Ectodermal cell (in vitro differentiated cells): ENCODE measurements around the gene UQCRC1. TPM values are rescaled to one million over a fixed set of nuclear protein-coding genes. Genes with fewer than 3 reads are reported as not detected.

Experiments
- H3K27ac ChIP-seq: 2 replicates; pipeline ENCODE4 v1.7.0; 2013; ENCODE audit warnings: mild to moderate bottlenecking, low read depth, low read length; ENCODE audit not compliant: insufficient read depth, poor library complexity, severe bottlenecking
- H3K27me3 ChIP-seq: 2 replicates; pipeline ENCODE4 v1.7.0; 2013; ENCODE audit warnings: mild to moderate bottlenecking, low read length; ENCODE audit not compliant: insufficient read depth, control insufficient read depth, poor library complexity, severe bottlenecking
- H3K36me3 ChIP-seq: one replicate; pipeline ENCODE4 v1.7.0; 2013; ENCODE audit warnings: low read length; ENCODE audit not compliant: control insufficient read depth, insufficient read depth
- H3K4me1 ChIP-seq: one replicate; pipeline ENCODE4 v1.7.0; 2013; ENCODE audit warnings: low read length; ENCODE audit not compliant: control insufficient read depth, insufficient read depth
- H3K4me3 ChIP-seq: 2 replicates; pipeline ENCODE4 v1.7.0; 2013; ENCODE audit warnings: low read depth, low read length, control low read depth; ENCODE audit not compliant: insufficient read depth
- H3K9me3 ChIP-seq: 2 replicates; pipeline ENCODE4 v1.7.0; 2013; ENCODE audit warnings: mild to moderate bottlenecking, low read length, moderate library complexity; ENCODE audit not compliant: control insufficient read depth
- WGBS, 2 experiments: methylation state at CpG; one replicate each; pipeline ENCODE4 v1.1.7; 2013; ENCODE audit warnings: missing lambda C conversion rate in 2 of 2; 5-methylcytosine and 5-hydroxymethylcytosine counted together
- polyA plus RNA-seq, 4 experiments: library from polyadenylated mRNA; stranded (reverse); fragments of 50-300 nt; gene quantifications; one replicate each; pipeline ENCODE4 v1.2.3, GENCODE V29; 2013

The UQCRC1 gene
- 226 TPM for polyA plus RNA-seq (2013, experiment 1 of 4)
- 246 TPM for polyA plus RNA-seq (2013, experiment 2 of 4)
- 229 TPM for polyA plus RNA-seq (2013, experiment 3 of 4)
- polyA plus RNA-seq (2013, experiment 4 of 4) = 233 TPM

DNA sequence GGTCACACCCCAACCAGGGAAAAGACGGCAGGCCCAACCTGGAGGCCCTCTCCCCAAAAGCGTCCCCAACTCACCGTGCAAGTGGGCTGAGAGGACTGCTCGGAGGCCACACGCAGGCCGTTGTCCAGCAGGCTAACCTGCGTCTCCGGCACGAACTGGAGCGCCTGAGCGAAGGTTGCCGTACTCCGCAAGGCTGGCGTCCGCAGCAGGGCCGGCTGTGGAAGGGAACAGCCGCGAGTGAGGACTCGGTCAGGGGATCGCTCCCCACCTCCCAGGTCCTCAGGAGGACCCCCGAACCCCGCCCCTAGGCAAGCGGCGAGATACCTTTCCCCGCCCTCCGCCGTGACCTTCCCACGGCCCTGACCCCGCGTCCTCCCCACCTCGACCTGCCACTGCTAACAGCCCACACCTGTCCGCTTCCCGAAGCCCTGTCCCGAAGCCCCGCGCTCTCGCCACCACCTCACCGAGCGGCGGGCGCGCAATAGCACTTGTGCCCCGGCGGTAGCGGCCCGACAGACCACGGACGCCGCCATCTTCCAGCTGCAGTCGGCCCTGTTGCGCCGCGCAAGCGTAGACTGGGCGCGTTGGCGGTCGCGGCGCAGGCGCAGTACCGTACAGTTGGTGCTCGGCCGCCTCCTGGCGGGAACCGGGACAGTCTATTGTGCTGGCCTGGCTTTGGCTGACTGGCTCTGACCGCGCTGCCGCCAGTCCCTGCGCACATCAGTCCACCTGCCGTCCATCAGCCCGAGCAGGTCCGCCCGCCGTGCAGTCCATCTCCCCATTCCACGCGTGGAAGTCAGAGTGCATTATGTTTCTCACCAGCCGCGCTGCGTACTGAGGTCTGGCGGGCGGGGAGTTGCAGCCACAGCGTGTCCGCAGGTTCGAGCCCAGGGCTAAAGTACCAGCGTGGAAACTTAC lies at the start of gene UQCRC1:
TSS of gene UQCRC1 (minus strand) at position 559 of the 918 bp plus-strand sequence. CDS start at position 533, 26 bp downstream.
- Histone ChIP-seq H3K4me1 (no peaks in the 10 kb centered on the region), H3K36me3 (peaks cover 19% of the 10 kb centered on the region), H3K27ac (no peak within 1 kb of the TSS), H3K27me3 (no peaks in the 10 kb centered on the region), H3K4me3 (peak within 1 kb of the TSS; percentile 98), H3K9me3 (no peaks in the 10 kb centered on the region)
- WGBS, 2 experiments = 1% methylated on average over 86 of the region's 86 CpGs

DNA sequence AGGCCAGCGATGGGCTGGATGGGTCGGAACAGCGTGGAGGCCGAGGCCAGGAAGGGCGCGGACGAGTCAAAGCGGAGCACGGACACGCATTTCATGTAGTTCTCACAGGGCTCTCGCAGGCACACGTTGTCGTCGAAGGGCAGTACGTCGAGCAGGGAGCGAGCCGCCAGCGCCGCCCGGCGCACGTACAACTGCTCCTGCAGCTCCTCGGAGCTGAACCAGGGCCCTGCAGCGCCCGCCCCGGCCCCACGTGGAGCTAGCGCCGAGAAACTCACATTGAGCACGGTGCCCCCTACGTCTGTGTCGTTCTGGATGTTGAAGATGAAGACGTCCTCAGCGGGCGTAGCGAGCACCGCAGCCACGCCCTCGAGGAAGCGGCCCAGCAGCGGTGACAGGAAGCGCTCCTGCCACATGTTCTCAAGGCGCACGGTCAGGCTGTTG lies 47.4 kb upstream of the UQCRC1 start:
- no peak overlapping the region for H3K27ac ChIP-seq
- H3K4me1 ChIP-seq = peaks cover 3% of the 10 kb centered on the region
- H3K4me3 ChIP-seq = no peak overlapping the region
- H3K9me3 ChIP-seq = no peaks in the 10 kb centered on the region
- H3K27me3 ChIP-seq = peaks cover 3% of the 10 kb centered on the region
- WGBS, 2 experiments = 94% methylated on average over 45 of the region's 45 CpGs
- H3K36me3 ChIP-seq = peaks cover 24% of the 10 kb centered on the region

DNA sequence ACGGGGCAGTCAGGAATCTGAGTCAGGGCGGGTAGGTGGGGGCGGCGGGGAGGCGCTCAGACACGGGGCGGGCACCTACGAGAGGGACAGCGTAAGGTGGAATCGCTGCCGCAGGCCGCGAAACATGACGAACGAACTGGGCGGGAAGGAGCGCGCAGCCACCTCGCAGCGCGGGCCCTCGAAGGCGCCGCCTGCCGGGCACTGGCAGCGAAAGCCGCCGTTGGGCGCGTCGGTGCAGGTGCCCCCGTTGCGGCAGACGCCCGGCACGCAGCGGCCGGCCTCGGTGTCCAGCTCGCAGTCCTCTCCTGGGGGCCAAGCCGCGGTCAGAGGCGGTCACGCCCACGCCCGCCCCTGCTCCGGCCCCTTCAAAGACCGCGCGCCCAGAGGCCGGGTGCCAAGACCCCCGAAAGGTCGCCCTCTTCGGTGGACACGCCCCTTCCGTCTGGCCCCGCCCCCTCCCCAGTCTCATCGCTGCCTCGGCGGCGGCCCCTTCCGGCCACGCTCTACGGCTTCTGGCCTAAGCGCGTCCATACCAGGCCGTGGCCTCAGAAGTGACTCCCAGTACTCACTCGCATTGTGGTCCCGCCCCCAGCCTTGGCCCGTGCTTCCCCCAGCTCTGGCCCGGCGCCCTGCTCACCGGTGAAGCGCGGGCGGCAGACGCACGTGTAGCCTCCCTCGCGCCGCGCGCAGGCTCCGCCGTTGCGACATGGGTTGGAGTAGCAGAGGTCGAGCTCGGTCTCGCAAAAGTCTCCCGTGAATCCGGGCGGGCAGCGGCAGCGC lies 46.8 kb upstream of the UQCRC1 start:
- H3K36me3 ChIP-seq = peaks cover 30% of the 10 kb centered on the region
- whole genome bisulfite sequencing, 2 experiments = 23 to 24% methylated on average over 94 of the region's 94 CpGs

DNA sequence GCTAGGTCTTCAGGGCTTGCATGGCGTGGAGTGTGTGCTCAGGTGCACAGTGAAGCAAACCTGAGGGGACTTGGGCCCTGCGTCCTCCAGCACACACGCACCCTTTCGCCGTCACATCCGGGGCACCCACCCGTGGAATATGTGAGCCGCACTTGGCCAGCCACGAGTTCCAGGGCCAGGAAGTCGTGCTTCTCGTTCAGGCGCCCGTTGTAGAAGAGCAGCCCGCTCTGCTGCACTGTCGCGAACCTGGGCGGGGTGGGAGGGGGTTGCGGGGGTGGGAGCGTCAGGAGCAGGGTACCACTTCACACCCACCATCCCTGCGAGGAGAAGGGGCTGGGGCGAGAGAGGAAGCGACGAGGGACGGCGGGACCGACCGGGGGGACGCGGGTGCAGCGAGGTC lies 46.2 kb upstream of the UQCRC1 start:
- no peak overlapping the region for H3K27ac ChIP-seq
- peaks cover 3% of the 10 kb centered on the region for H3K4me1 ChIP-seq
- 37 to 39% methylated on average over 30 of the region's 30 CpGs for WGBS, 2 experiments
- H3K9me3 ChIP-seq = no peaks in the 10 kb centered on the region
- H3K4me3 ChIP-seq = peak overlapping the region; percentile 41
- peaks cover 30% of the 10 kb centered on the region for H3K36me3 ChIP-seq
- H3K27me3 ChIP-seq = peaks cover 3% of the 10 kb centered on the region

More for the DNA sequence above, 46.8 kb upstream of the UQCRC1 start:
- peak overlapping the region; percentile 41 for H3K4me3 ChIP-seq
- H3K27ac ChIP-seq = no peak overlapping the region
- peaks cover 3% of the 10 kb centered on the region for H3K27me3 ChIP-seq
- H3K4me1 ChIP-seq = peaks cover 3% of the 10 kb centered on the region
- no peaks in the 10 kb centered on the region for H3K9me3 ChIP-seq

DNA sequence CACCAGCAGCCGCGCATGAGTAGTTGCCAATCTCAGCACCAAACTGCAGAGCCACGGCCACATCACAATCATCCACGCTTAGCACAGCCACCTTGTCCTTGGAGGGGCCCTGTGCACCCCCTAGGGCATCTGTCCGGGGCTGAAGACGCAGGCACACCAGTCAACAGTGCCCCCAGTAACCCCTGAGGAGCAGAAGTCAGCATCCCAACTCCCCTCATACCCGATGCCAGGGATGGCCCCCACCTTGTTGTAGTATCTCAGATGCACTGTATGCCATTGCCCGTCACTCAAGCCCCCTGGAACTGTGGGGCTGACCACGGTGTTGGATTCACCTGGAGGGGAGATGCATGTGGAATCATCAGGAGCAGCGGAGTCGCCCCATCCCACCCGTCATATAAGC lies 45.6 kb upstream of the UQCRC1 start:
- Histone ChIP-seq H3K27ac (no peak overlapping the region), H3K4me1 (peaks cover 3% of the 10 kb centered on the region), H3K4me3 (no peak overlapping the region), H3K36me3 (peaks cover 29% of the 10 kb centered on the region), H3K9me3 (no peaks in the 10 kb centered on the region), H3K27me3 (peaks cover 3% of the 10 kb centered on the region)
- WGBS, 2 experiments = 96% methylated on average over 12 of the region's 12 CpGs

DNA sequence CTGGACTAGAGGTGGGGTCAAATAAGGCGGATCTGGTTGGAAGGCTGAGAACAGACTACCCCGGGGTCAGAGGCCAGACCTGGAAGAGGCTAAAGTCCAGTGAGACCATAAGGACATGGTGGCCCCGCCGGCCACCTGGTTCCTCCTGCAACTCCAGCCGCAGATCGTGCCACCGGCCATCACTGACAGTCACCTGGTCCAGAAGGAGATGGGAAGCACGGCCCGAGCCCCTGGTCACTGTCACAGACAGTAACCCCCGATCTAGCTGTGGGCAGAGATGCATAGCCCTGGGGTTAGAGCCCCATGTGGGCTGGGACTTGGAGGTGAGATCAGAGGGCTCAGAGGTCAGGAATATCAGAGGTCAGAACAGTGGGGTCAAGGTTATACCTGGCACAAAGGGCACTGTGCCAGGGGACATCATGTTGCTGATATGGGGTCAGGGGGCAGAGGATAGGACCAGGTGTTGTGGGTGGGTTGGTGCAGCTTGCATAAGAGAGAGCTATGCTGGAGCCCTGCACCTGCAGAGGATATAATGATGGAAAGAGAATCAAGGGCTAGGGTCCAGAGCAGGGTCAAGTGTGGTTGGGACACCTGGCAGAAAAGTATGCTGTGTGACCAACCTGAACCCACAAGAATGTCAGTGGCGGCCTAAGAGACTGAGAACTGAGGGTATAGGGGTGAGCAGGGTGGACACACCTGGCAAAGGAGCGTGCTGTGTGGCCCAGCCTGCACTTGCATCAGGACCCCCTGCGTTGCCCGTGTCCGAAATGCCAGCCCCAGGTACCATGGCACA lies 43.7 kb upstream of the UQCRC1 start:
- Histone ChIP-seq H3K27me3 (peaks cover 3% of the 10 kb centered on the region), H3K36me3 (peaks cover 23% of the 10 kb centered on the region), H3K27ac (no peak overlapping the region), H3K4me1 (peaks cover 3% of the 10 kb centered on the region), H3K9me3 (no peaks in the 10 kb centered on the region), H3K4me3 (no peak overlapping the region)
- WGBS, 2 experiments = 95 to 96% methylated on average over 15 of the region's 15 CpGs

DNA sequence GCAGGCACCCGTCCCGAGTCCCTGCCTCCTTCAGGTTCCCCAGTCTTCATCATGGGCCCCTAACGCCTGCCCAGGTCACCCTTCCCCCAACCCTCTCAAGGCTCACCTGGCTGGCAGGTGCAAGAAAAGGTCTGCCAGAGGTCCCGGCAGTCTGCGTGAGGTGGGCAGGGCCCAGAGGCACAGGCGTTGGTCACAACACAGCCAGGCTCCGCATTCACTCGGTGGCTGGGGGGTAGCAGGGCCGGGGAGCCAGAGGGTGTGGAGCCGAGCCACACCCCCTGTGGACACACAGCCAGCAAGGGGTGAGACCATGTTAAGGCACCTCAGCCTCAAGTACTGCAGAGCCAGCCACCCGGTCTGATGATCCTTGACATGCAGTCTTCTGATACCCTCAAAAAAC lies 42.3 kb upstream of the UQCRC1 start:
- 90 to 93% methylated on average over 11 of the region's 11 CpGs for WGBS, 2 experiments
- Histone ChIP-seq H3K36me3 (peaks cover 23% of the 10 kb centered on the region), H3K4me1 (peaks cover 3% of the 10 kb centered on the region), H3K27me3 (peaks cover 3% of the 10 kb centered on the region), H3K27ac (no peak overlapping the region), H3K9me3 (no peaks in the 10 kb centered on the region), H3K4me3 (no peak overlapping the region)

DNA sequence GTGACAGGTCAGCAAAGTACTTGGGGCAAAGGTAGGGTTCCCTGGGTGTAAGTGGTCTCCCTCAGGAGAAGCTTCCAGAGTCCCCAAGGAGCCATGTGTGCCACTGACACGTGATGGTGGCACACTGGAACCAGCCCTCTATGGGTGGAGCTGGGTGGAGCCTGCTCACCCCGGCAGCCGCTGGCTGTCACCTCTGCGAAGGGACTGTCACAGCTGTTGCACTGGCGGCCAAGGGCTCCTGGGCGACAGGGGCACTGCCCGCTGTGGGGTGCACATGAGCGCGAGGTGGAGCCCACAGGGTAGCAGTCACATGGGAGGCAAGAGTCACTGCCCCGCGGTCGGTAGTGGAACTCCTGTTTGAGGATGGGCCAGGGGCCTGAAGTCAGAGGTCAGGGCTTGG lies 41.3 kb upstream of the UQCRC1 start:
- 95% methylated on average over 12 of the region's 12 CpGs for WGBS, 2 experiments
- H3K4me3 ChIP-seq = no peak overlapping the region
- peaks cover 3% of the 10 kb centered on the region for H3K27me3 ChIP-seq
- H3K36me3 ChIP-seq = peaks cover 25% of the 10 kb centered on the region
- no peaks in the 10 kb centered on the region for H3K9me3 ChIP-seq
- H3K4me1 ChIP-seq = peaks cover 3% of the 10 kb centered on the region
- no peak overlapping the region for H3K27ac ChIP-seq

DNA sequence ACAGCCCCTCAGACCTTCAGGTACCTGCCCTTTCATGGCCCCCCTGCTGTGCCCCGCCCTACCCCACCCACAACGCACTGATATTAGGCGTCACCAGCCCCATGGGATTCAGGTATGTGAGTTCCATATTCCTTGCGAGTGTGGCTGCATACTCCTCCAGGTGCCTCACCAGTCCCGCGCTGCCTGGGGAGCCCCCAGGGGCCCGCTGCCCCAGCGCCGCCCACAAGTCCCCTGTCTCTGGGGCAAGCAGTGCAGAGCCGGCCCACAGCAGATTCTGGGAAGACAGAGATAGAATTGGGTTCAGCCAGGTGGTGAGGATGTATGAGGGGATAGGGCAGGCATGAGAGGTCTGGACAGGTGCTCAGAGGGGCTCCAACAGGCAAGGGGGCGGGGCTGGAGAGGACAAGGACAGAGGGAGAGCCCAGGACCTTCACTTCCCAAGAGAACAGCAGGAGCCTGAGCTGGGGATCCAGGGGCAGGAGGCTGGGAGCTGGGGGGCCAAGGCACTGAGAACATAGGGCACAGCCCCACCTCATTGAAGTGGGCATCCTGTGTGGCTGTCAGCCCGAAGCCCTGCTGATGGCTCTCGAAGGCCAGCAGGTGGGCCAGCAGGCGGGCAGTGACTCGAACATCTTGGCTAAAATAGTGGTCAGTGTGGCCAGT lies 38.9 kb upstream of the UQCRC1 start:
- Histone ChIP-seq H3K27ac (no peak overlapping the region), H3K27me3 (no peaks in the 10 kb centered on the region), H3K36me3 (peaks cover 27% of the 10 kb centered on the region), H3K4me1 (no peaks in the 10 kb centered on the region), H3K4me3 (no peak overlapping the region), H3K9me3 (no peaks in the 10 kb centered on the region)
- 94 to 95% methylated on average over 15 of the region's 15 CpGs for WGBS, 2 experiments
